ENCODE results near the gene LPO. TPM values are rescaled to one million over a fixed set of nuclear protein-coding genes. Genes with fewer than 3 reads are reported as not detected.

LPO gene
- total RNA-seq, 6 experiments from 2014 or later = not detected

GRCh38 chr17:58249270-58250133 lies 11.1 kb downstream of the LPO start:
- H3K4me3 Mint-ChIP-seq = peak overlapping the region; percentile 78
- H3K27me3 Mint-ChIP-seq (ENCODE audit: insufficient read depth) = peaks cover 34% of the 10 kb centered on the region
- no peaks in the 10 kb centered on the region for H3K4me1 Mint-ChIP-seq (ENCODE audit: low read depth)
- H3K27ac Mint-ChIP-seq = no peak overlapping the region
- peak; percentile 97 for TF ChIP-seq CTCF (IDR thresholded peaks at IDR 0.05)
- no peaks in the 10 kb centered on the region for H3K36me3 Mint-ChIP-seq (ENCODE audit: low read depth)
- H3K9me3 Mint-ChIP-seq = no peaks in the 10 kb centered on the region
- DNase-seq = peak; percentile 13

GRCh38 chr17:58250344-58251011 lies 12.1 kb downstream of the LPO start:
- Mint-ChIP-seq H3K36me3 (ENCODE audit: low read depth) (no peaks in the 10 kb centered on the region), H3K4me1 (ENCODE audit: low read depth) (no peaks in the 10 kb centered on the region), H3K27ac (no peak overlapping the region; the same call in 1 of the 2 replicates), H3K9me3 (no peaks in the 10 kb centered on the region), H3K4me3 (no peak overlapping the region), H3K27me3 (ENCODE audit: insufficient read depth) (peaks cover 36% of the 10 kb centered on the region)
- no peak for DNase-seq
- TF ChIP-seq CTCF (IDR thresholded peaks at IDR 0.05) = no peak

GRCh38 chr17:58252141-58252540 lies 13.8 kb downstream of the LPO start:
- H3K4me3 Mint-ChIP-seq = no peak overlapping the region
- no peaks in the 10 kb centered on the region for H3K36me3 Mint-ChIP-seq (ENCODE audit: low read depth)
- peaks cover 32% of the 10 kb centered on the region for H3K27me3 Mint-ChIP-seq (ENCODE audit: insufficient read depth)
- H3K4me1 Mint-ChIP-seq (ENCODE audit: low read depth) = no peaks in the 10 kb centered on the region
- no peak overlapping the region for H3K27ac Mint-ChIP-seq
- no peaks in the 10 kb centered on the region for H3K9me3 Mint-ChIP-seq
- no peak for TF ChIP-seq CTCF (IDR thresholded peaks at IDR 0.05)
- no peak for DNase-seq

GRCh38 chr17:58253082-58253481 lies 14.7 kb downstream of the LPO start:
- Mint-ChIP-seq H3K27me3 (ENCODE audit: insufficient read depth) (peaks cover 35% of the 10 kb centered on the region), H3K36me3 (ENCODE audit: low read depth) (no peaks in the 10 kb centered on the region), H3K9me3 (no peaks in the 10 kb centered on the region), H3K4me1 (ENCODE audit: low read depth) (no peaks in the 10 kb centered on the region), H3K4me3 (no peak overlapping the region), H3K27ac (no peak overlapping the region)
- DNase-seq = no peak
- TF ChIP-seq CTCF (IDR thresholded peaks at IDR 0.05) = no peak

- no peak for TF ChIP-seq CTCF (IDR thresholded peaks at IDR 0.05)
- H3K27ac Mint-ChIP-seq = no peak overlapping the region
- H3K4me3 Mint-ChIP-seq = no peak overlapping the region
- DNase-seq = no peak
- peaks cover 46% of the 10 kb centered on the region for H3K27me3 Mint-ChIP-seq (ENCODE audit: insufficient read depth)
- H3K9me3 Mint-ChIP-seq = no peaks in the 10 kb centered on the region
- H3K4me1 Mint-ChIP-seq (ENCODE audit: low read depth) = no peaks in the 10 kb centered on the region
- no peaks in the 10 kb centered on the region for H3K36me3 Mint-ChIP-seq (ENCODE audit: low read depth)
Observed at GRCh38 chr17:58254803-58255202, 16.4 kb downstream of the LPO start.
